ENCODE measurements around the gene GNA12. TPM values are rescaled to one million over a fixed set of nuclear protein-coding genes. Genes with fewer than 3 reads are reported as not detected.

Gene GNA12
- total and polyA plus RNA-seq, 9 of the 15 experiments (the other 6 are each of a cell fraction or from before 2014, with no cell fraction given): 0.65 to 32.7 (median 9.6) TPM

- peaks cover 8 to 24% of the 10 kb centered on the region in 2 experiments; a peak in 3 of 5 replicates for H3K27me3 ChIP-seq (ENCODE audit: control insufficient read depth in 2 of 2, insufficient read depth in 2 of 2, low read length in 2 of 2)
- ChIA-PET POLR2A (interaction anchor here (0.6 to 0.7 kb wide), 2 partner anchors 24 to 218 kb away, joined by 3 read pairs; no protein-coding TSS in a partner anchor), CTCF (ENCODE audit: low intra/inter-chr PET ratio) (interaction anchor here (1.2 to 2.5 kb wide), 2 partner anchors 267 to 313 kb away, joined by 7 to 27 read pairs; no protein-coding TSS in a partner anchor)
- no peaks in the 10 kb centered on the region; the same call in 1 of the 2 replicates for H4K20me1 ChIP-seq (replicated peaks; ENCODE audit: control insufficient read depth, insufficient read depth, low read length)
- H3K9me1 ChIP-seq (ENCODE audit: control insufficient read depth, insufficient read depth, low read length): no peaks in the 10 kb centered on the region
- no peak overlapping the region for H3K9ac ChIP-seq (ENCODE audit: insufficient read depth in 1 of 2, low read depth in 2 of 2, low read length in 2 of 2)
- no peak for FAIRE-seq
- no peak overlapping the region for H3K4me3 ChIP-seq
- TF ChIP-seq ZSCAN29 (IDR thresholded peaks at IDR 0.05) (no peak), MTA2 (IDR thresholded peaks at IDR 0.05; ENCODE audit: low read depth) (no peak), KAT2B (IDR thresholded peaks at IDR 0.05; ENCODE audit: low read depth, low read length) (no peak)
- TF ChIP-seq, protein P1, sequence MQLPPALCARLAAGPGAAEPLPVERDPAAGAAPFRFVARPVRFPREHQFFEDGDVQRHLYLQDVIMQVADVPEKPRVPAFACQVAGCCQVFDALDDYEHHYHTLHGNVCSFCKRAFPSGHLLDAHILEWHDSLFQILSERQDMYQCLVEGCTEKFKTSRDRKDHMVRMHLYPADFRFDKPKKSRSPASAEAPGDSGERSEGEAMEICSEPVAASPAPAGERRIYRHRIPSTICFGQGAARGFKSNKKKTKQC (CRISPR knock-in tag; IDR thresholded peaks at IDR 0.05): no peak
- 11% methylated on average over 7 of the region's 7 CpGs for WGBS (ENCODE audit: insufficient coverage, low coverage, missing lambda C conversion rate)
- H3K27ac ChIP-seq (ENCODE audit: extremely low read depth, low read depth, low read length): no peak overlapping the region
- no peak for DNase-seq (ENCODE audit: extremely low read depth in 1 of 4, low spot score in 3 of 4)
- H3K79me2 ChIP-seq (ENCODE audit: control insufficient read depth, insufficient read depth, low read length): no peaks in the 10 kb centered on the region
- BruUV-seq (replicated peaks): no TSS peak
- ATAC-seq: no peak
- no peak overlapping the region for H2AFZ ChIP-seq (ENCODE audit: low read depth, low read length)
- H3K4me2 ChIP-seq (ENCODE audit: insufficient read depth, low read length): no peak overlapping the region
- H3K36me3 ChIP-seq (ENCODE audit: control insufficient read depth, insufficient read depth, low read length): no peaks in the 10 kb centered on the region
- H3K9me3 ChIP-seq (replicated peaks; ENCODE audit: control insufficient read depth, insufficient read depth, low read depth, low read length): no peaks in the 10 kb centered on the region
- intact Hi-C loops (cut with micrococcal nuclease) (loop anchor here (1.0 kb wide), 1 partner anchor 267 kb away; no protein-coding TSS in a partner anchor), in situ Hi-C loops (cut with MboI) (no loop called here)
- H3K4me1 ChIP-seq (replicated peaks in 1 of 2; ENCODE audit: control insufficient read depth in 2 of 2, insufficient read depth in 2 of 2, low read length in 2 of 2): peaks cover 0 to 8% of the 10 kb centered on the region in 2 experiments; a peak in 2 of 5 replicates
Observed at GRCh38 chr7:2887816-2888215, 43.7 kb upstream of the GNA12 start.

DNA sequence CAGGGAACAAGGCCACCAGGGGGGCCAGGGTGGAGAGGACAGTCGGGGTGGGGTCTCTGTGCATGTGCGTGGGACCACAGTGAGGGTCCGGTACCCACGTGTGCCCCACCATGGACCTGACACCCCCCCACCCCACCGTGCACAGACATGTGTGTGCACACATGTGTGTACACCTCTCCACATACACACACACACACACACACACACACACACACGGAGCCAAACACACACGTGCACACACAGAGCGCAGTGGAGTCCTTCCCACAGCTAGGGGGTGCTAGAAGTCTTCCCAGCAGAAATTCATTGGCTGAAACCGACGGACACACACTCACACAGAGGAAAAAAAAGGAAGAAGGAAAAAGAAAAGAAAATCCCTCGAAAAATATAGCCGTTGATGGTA lies 42.8 kb upstream of the GNA12 start:
- ChIA-PET POLR2A (no interaction called here), CTCF (ENCODE audit: low intra/inter-chr PET ratio) (interaction anchor here (0.7 to 2.5 kb wide), 5 partner anchors 49 to 314 kb away, joined by 3 to 27 read pairs (median 3); no protein-coding TSS in a partner anchor)
- peaks cover 13 to 34% of the 10 kb centered on the region in 2 experiments; a peak in 4 of 5 replicates for H3K27me3 ChIP-seq (ENCODE audit: control insufficient read depth in 2 of 2, insufficient read depth in 2 of 2, low read length in 2 of 2)
- intact Hi-C loops (cut with micrococcal nuclease): loop anchor here (1.0 kb wide), 1 partner anchor 268 kb away; no protein-coding TSS in a partner anchor
- no peaks in the 10 kb centered on the region for H3K79me2 ChIP-seq (ENCODE audit: control insufficient read depth, insufficient read depth, low read length)
- H3K4me2 ChIP-seq (ENCODE audit: insufficient read depth, low read length): no peak overlapping the region
- in situ Hi-C loops (cut with MboI): no loop called here
- no peak overlapping the region for H3K4me3 ChIP-seq
- H3K9me1 ChIP-seq (ENCODE audit: control insufficient read depth, insufficient read depth, low read length): no peaks in the 10 kb centered on the region
- ATAC-seq (peak; percentile 95), DNase-seq (ENCODE audit: extremely low read depth in 1 of 4, low spot score in 3 of 4) (peak; percentile 69 to 79 (median 76)), FAIRE-seq (peak; percentile 95)
- no peak overlapping the region for H2AFZ ChIP-seq (ENCODE audit: low read depth, low read length)
- H3K9ac ChIP-seq (ENCODE audit: insufficient read depth in 1 of 2, low read depth in 2 of 2, low read length in 2 of 2): no peak overlapping the region
- no peak overlapping the region for H3K27ac ChIP-seq (ENCODE audit: extremely low read depth, low read depth, low read length)
- H3K4me1 ChIP-seq (replicated peaks in 1 of 2; ENCODE audit: control insufficient read depth in 2 of 2, insufficient read depth in 2 of 2, low read length in 2 of 2): peaks cover 0 to 13% of the 10 kb centered on the region in 2 experiments; a peak in 2 of 5 replicates
- no peaks in the 10 kb centered on the region for H3K9me3 ChIP-seq (replicated peaks; ENCODE audit: control insufficient read depth, insufficient read depth, low read depth, low read length)
- H3K36me3 ChIP-seq (ENCODE audit: control insufficient read depth, insufficient read depth, low read length): no peaks in the 10 kb centered on the region
- H4K20me1 ChIP-seq (replicated peaks; ENCODE audit: control insufficient read depth, insufficient read depth, low read length): no peaks in the 10 kb centered on the region; the same call in 1 of the 2 replicates
- BruUV-seq (replicated peaks): no TSS peak
- WGBS (ENCODE audit: insufficient coverage, low coverage, missing lambda C conversion rate): 0% methylated on average over 9 of the region's 12 CpGs
- TF ChIP-seq TRIM24 (IDR thresholded peaks at IDR 0.05) (peak in 1 of 2 experiments; percentile 40; a peak in 1 of 4 replicates), DPF2 (IDR thresholded peaks at IDR 0.05) (peak; percentile 36; the same call in 1 of the 2 replicates), ZNF384 (IDR thresholded peaks at IDR 0.05; ENCODE audit: low read depth, low read length) (peak; percentile 84), DMBX1 (CRISPR knock-in tag; IDR thresholded peaks at IDR 0.05; ENCODE audit: borderline replicate concordance) (no peak), JUND (IDR thresholded peaks at IDR 0.05; ENCODE audit: borderline replicate concordance, low read depth, low read length) (peak; percentile 44; the same call in 1 of the 2 replicates), JUND (tag; IDR thresholded peaks at IDR 0.05; ENCODE audit: borderline replicate concordance, low read depth, low read length) (no peak), CTCF (IDR thresholded peaks at IDR 0.05 in 2 of 3, conservative IDR thresholded peaks at IDR 0.05 in 1 of 3; ENCODE audit: insufficient read depth in 2 of 3, low read depth in 1 of 3, low read length in 3 of 3) (peak; percentile 84 to 95 (median 86)), TAL1 (IDR thresholded peaks at IDR 0.05) (0 out of 2 replicates have a peak, but pooled peaks have one; percentile 5), HMG20B (CRISPR knock-in tag; IDR thresholded peaks at IDR 0.05) (no peak)
- TF ChIP-seq, protein P2, sequence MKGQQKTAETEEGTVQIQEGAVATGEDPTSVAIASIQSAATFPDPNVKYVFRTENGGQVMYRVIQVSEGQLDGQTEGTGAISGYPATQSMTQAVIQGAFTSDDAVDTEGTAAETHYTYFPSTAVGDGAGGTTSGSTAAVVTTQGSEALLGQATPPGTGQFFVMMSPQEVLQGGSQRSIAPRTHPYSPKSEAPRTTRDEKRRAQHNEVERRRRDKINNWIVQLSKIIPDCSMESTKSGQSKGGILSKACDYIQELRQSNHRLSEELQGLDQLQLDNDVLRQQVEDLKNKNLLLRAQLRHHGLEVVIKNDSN (CRISPR knock-in tag; IDR thresholded peaks at IDR 0.05): peak; percentile 57

Measured in K562 (cell line).